PC-9 (cell line): Measurements from ENCODE around the gene TSHZ3.

Experiments
- CTCF ChIP-seq: fragments of 200-600 bp; sonication (generic); conservative IDR thresholded peaks from 2 replicates; pipeline ENCODE4 v1.6.1; 2017; ENCODE audit warnings: mixed run types, antibody characterized with exemption, mild to moderate bottlenecking, moderate library complexity
- EZH2 ChIP-seq: fragments of 200-600 bp; sonication (generic); IDR thresholded peaks from 2 replicates; pipeline ENCODE4 v1.8.0; 2017; ENCODE audit warnings: antibody characterized with exemption, low read depth

- TF ChIP-seq CTCF (no peak), EZH2 (no peak)
These were observed 118.0 kb downstream of the TSHZ3 start for GRCh38 chr19:31231237-31231636.
